A673 (cell line): ENCODE measurements around the gene TAS1R1.

Experiments
- EZH2 ChIP-seq: fragments of 200-600 bp; sonication (generic); IDR thresholded peaks from 2 replicates; pipeline ENCODE4 v1.6.1; 2017; ENCODE audit warnings: borderline replicate concordance, low read depth, mild to moderate bottlenecking, mixed read lengths, antibody characterized with exemption, low read length; ENCODE audit not compliant: poor library complexity, severe bottlenecking
- TF ChIP-seq, protein P1 (sequence below): fragments of 300-800, 200-600 bp; sonication (generic); conservative IDR thresholded peaks from 2 replicates; pipeline ENCODE4 v1.5.1; 2017; ENCODE audit warnings: low read depth, mild to moderate bottlenecking, antibody characterized with exemption, low read length, moderate library complexity, mixed read lengths

GRCh38 chr1:6508154-6508815 is 46.8 kb upstream of the TAS1R1 start:
- TF ChIP-seq, protein P1, sequence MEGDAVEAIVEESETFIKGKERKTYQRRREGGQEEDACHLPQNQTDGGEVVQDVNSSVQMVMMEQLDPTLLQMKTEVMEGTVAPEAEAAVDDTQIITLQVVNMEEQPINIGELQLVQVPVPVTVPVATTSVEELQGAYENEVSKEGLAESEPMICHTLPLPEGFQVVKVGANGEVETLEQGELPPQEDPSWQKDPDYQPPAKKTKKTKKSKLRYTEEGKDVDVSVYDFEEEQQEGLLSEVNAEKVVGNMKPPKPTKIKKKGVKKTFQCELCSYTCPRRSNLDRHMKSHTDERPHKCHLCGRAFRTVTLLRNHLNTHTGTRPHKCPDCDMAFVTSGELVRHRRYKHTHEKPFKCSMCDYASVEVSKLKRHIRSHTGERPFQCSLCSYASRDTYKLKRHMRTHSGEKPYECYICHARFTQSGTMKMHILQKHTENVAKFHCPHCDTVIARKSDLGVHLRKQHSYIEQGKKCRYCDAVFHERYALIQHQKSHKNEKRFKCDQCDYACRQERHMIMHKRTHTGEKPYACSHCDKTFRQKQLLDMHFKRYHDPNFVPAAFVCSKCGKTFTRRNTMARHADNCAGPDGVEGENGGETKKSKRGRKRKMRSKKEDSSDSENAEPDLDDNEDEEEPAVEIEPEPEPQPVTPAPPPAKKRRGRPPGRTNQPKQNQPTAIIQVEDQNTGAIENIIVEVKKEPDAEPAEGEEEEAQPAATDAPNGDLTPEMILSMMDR = no peak
- no peak for TF ChIP-seq EZH2
